HG03354 (cell line): ENCODE data around the gene ROR1.

ENCODE experiments used
- ATAC-seq: cut with Tn5 transposase; IDR thresholded peaks from one replicate; pipeline ENCODE4 v1.9.1; 2021; ENCODE audit warnings: mild to moderate bottlenecking; ENCODE audit not compliant: unreplicated experiment, poor library complexity, severe bottlenecking

The ROR1 gene

DNA sequence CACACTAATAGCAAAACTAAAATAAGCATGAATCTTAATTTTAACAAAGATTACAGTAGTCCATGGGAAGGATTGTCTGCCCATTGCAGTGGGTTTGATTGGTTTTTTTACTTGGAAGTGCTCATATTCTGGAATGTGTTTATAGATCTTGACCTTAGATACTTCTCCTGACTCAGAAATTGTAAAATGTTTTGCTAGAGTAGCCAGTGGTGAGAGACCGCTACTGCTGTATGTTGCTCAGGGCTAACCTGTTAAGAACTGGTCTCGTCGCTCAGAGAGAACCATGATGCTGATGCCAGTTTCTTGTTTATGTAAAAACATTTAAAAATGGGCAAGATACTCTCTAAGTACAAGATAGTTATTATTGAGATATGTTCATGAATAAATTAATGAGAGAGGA lies 99.9 kb downstream of the ROR1 start:
- ATAC-seq: no peak

GRCh38 chr1:63874278-63874880 lies 100.6 kb downstream of the ROR1 start:
- ATAC-seq: no peak

- ATAC-seq: no peak
Observed at GRCh38 chr1:63875636-63876035, 101.8 kb downstream of the ROR1 start.

- no peak for ATAC-seq
Observed at GRCh38 chr1:63877021-63877767, 103.4 kb downstream of the ROR1 start.

- ATAC-seq: no peak
Observed at GRCh38 chr1:63877816-63878215, 104.0 kb downstream of the ROR1 start.

- no peak for ATAC-seq
Observed at GRCh38 chr1:63878932-63879331, 105.1 kb downstream of the ROR1 start.

DNA sequence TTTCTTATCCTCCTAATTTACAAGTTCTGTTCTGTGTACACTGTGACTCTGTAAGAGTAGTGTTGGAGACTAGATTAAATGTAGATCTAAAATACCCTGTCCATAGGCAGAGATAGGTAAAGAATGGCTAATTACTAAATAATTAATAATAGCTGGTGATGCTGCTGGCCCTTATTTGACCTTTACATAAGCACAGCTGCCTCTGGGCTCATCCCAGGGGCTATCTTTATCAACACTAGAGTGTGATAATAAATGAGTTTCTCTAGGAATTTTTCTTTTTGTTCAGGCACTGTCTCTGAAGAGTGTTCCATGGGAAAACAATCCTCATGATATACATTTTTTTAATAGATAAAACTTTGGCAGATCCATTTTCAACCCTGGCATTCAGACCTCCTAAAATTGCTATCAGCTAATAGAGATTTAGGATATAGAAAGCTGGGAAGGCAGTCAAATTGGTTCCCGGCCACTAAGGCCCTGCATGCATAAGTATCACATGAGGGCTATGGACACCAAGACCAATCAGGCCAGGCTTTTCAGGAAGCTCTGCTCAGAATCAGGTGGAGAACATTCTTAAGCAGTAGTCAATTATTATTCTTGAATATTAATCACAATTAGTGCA lies 107.2 kb downstream of the ROR1 start:
- ATAC-seq: no peak

- no peak for ATAC-seq
Observed at GRCh38 chr1:63882048-63882704, 108.4 kb downstream of the ROR1 start.

DNA sequence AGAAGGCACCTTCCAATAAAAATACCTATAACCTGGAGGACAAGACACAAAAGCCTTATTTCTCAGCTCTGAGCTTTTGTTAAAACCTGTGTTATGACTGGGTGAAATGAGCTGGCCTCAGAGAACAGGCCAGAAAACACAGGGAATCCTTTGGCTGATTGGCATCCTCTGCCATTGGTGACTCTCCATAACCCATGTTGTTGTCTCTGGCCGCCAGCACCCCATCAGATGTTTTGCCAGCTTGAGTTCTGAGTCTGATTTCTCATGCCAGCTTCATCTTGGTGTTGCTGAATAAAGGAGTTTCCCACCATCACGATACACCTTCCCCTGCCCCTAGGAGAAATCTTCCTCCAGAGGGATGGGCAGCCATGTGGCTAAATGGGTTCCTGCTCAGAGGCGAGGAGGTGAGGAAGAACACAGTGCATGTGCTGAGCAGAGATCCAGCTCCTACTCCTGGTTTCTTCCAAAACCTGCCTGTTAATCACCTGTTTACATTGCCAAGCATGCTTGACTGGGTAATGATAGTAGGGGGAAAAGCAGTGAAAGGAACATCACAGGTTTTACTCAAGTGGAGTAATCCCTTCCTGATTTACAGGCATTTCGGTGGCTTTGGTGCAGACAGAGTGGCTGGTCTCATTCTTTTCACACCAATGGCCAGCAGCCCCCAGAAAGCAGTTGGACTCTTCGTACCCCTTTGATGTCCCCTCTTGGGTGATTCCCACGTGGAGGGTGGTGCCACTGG lies 109.8 kb downstream of the ROR1 start:
- no peak for ATAC-seq

DNA sequence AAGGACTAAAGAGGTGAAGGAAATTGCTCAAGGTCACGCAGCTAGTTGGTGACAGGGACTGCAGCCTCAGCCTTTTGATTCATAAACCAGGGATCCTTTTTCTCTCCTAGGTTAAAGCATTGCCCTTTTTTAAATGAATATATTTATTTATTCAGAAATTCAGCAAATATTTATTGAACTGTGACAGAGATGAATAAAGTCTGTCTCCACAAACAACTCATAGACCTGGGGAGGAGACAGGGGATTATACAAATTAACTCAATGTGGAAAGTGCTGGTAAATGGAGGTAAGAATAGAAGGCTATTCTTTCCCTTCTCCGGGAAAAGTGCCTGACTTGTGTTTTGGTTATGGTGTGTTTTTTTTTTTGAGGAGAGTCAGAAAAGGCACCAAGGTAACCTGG lies 110.7 kb downstream of the ROR1 start:
- no peak for ATAC-seq

GRCh38 chr1:63885899-63886298 lies 112.1 kb downstream of the ROR1 start:
- ATAC-seq: no peak

DNA sequence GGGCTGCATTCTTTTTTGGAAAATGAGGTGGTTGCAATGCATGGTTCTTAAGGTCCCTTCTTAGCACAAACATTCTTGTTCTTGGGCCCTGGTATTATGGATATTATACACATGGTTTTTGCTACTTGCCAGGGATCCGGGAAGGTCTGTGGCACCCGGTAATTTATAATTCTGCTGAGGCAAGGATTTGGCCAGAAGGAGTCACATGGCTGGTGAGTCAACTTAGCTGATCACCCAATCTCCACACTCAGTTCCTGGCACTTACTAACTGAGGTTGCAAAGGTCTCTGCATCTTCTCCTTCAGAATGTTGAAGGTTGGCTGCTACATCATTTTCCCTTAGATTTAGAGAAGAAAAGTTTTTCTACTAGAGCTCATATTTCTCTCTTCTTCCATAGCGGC lies 112.5 kb downstream of the ROR1 start:
- no peak for ATAC-seq

GRCh38 chr1:63887809-63888208 lies 114.0 kb downstream of the ROR1 start:
- ATAC-seq: no peak

DNA sequence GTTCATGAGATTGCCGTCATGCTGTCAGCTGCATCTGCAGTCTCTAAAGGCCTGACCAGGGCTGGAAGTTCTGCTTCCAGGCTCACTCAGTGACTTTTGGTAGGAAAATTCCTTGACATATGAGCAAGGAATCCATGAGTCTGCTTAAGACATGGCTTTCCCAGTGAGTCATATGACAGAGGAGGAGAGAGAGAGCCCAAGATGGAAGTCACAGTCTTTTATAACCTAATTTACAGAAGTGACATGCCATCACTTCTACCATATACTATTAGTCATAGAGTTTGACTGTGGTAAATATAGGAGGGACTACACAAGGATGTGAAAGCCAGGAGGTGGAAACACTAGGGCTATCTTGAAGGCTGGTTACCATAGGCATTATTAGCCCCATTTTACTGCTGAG lies 115.2 kb downstream of the ROR1 start:
- ATAC-seq: no peak

DNA sequence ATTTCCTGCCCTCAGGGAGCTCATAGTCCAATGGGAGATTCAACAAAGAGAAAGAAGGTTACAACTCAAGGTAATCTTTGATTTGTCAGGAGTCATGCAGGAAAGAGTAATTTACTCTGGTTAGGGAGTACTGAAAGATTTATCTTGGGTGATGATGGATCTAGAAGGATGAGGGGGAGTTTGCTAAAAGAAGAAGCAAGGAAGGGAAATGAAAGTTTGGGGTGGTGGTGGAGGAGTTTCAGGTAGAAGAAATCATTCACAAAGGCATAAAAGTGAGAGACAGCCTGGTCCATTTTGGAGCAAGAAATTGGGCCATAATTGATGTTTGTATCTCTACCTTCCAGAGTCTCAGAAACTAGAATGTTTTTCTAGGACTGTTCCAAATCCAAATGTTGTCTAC lies 116.7 kb downstream of the ROR1 start:
- ATAC-seq: no peak

DNA sequence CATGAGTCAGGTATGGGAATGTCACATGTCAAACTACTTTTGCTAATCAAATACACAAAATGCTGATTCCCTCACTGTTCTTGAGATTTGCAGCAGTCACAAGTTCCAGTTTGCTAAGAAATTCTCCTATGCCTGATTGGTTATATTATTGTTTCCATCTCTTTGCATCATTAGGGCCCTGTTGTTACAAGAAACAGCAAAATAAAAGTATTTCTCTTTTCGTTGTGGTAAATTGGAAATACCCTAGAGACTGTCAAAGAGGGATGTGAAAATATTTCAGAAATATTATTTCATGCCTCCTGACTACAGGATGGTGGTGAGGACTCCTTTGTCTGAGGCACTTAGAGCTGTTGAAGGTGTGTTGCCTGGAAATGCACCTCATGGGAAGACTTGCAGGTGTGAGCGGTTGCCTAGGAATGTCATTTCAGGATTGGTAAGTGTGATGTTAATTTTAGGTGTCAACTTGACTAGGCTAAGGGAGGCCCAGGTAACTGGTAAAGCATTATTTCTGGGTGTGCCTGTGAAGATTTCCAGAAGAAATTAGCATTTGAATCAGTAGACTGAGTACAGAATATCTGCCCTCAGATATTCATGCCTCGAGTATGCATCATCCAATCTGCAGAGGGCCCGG lies 117.4 kb downstream of the ROR1 start:
- ATAC-seq: no peak

GRCh38 chr1:63892632-63893395 lies 119.0 kb downstream of the ROR1 start:
- ATAC-seq: peak; percentile 99

DNA sequence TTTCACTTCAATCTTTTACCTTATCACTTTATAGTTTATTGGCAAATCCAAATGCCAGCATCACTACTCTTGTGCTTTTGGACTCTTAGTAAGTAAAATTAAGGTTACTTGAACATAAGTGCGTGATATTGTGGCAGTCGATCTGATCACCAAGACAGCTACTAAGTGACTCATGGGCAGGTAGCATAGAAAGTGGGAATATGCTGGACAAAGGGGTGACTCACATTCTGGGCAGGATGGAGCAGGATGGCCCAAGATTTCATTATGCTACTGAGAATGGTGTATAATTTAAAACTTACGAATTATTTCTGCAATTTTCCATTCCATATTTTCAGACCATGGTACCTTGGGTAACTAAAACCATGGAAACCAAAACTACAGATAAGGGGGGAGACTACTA lies 120.2 kb downstream of the ROR1 start:
- no peak for ATAC-seq
